ENCODE data around the gene MRPL21. TPM values are rescaled to one million over a fixed set of nuclear protein-coding genes. Genes with fewer than 3 reads are reported as not detected.

The MRPL21 gene
- polyA plus RNA-seq, 1 experiment, result 46.8 TPM

- Histone ChIP-seq H3K27me3 (ENCODE audit: control insufficient read depth, insufficient read depth, low read length) (peaks cover 12% of the 10 kb centered on the region), H3K4me3 (ENCODE audit: low read depth, low read length) (no peak overlapping the region), H3K27ac (ENCODE audit: low read depth, low read length) (no peak overlapping the region), H3K9me3 (ENCODE audit: control insufficient read depth, insufficient read depth, low read length) (no peaks in the 10 kb centered on the region)
- ChIA-PET CTCF (no interaction called here), POLR2A (no interaction called here)
- TF ChIP-seq CTCF (IDR thresholded peaks at IDR 0.05; ENCODE audit: low read depth, low read length), result no peak
- no peak for DNase-seq (ENCODE audit: low read depth, low spot score)
Measured at GRCh38 chr11:68844376-68844775, 59.3 kb downstream of the MRPL21 start.

DNA sequence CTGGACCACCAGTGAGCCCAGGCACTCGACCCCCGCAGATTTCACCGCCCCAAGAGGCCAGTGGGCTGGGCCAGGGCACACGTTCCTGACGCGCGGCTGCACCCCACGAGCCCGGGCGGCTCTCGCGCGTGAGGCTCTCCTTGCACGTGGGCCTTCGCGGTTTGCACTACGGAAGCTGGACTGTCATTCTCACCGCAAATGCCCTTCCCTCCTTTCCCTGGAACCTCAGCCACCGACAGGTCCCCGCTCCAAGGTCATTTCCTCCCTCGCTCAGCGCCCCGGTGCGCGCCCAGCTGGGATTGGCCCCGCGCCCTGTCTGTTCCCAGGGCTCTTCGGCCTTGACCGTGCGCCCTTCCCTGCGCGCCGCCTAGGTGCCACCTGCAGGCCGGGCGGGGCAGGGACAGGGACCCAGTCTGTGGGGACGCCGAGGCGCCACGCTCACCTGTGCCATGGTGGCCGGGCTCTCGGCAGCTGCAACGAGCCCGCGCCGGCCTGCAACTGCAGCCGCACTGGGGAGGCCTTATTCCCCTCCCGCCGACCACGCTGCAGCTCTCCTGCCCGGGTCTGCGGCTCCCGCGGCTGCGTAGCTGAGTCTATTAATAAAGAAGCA is 59.8 kb downstream of the MRPL21 start:
- Histone ChIP-seq H3K9me3 (ENCODE audit: control insufficient read depth, insufficient read depth, low read length) (no peaks in the 10 kb centered on the region), H3K27ac (ENCODE audit: low read depth, low read length) (no peak overlapping the region), H3K27me3 (ENCODE audit: control insufficient read depth, insufficient read depth, low read length) (peaks cover 12% of the 10 kb centered on the region), H3K4me3 (ENCODE audit: low read depth, low read length) (peak overlapping the region; percentile 50)
- DNase-seq (ENCODE audit: low read depth, low spot score), result no peak
- ChIA-PET POLR2A (interaction anchor here (0.7 to 1.1 kb wide), 2 partner anchors 10 to 208 kb away, joined by 5 to 7 read pairs; no protein-coding TSS in a partner anchor), CTCF (interaction anchor here (0.6 kb wide), 1 partner anchor 1667 kb away, joined by 12 read pairs; no protein-coding TSS in a partner anchor)
- TF ChIP-seq CTCF (IDR thresholded peaks at IDR 0.05; ENCODE audit: low read depth, low read length), result 0 out of 2 replicates have a peak, but pooled peaks have one; percentile 16

DNA sequence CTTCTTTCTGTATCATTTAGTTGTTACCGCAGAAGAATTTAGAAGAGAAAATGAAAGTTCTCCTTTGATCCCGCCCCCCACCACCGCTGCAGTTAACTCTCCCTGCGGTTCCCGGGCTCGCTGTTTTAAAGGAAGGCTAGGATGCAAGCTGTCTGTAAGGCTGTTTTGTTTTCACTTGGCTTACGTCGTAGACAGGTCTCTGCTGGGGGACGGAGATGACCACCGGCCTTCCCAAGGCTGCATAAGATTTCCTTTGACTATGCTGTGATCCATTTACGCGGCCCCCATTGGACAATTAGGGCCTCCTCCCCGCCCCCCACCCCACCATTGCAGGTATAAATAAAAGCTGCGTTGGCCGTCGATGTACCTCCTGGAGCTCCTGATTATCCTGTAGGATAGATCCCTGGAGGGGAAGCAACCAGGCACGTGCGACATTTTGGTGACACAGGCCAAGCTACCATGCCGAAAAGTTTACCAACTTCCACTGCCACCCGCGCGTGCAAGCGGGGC is 60.5 kb downstream of the MRPL21 start:
- no peak for DNase-seq (ENCODE audit: low read depth, low spot score)
- TF ChIP-seq CTCF (IDR thresholded peaks at IDR 0.05; ENCODE audit: low read depth, low read length), result no peak
- H3K27ac ChIP-seq (ENCODE audit: low read depth, low read length), result no peak overlapping the region
- ChIA-PET POLR2A (interaction anchor here (0.7 to 1.1 kb wide), 2 partner anchors 10 to 207 kb away, joined by 5 to 7 read pairs; no protein-coding TSS in a partner anchor), CTCF (interaction anchor here (0.6 kb wide), 1 partner anchor 1666 kb away, joined by 12 read pairs; no protein-coding TSS in a partner anchor)
- H3K4me3 ChIP-seq (ENCODE audit: low read depth, low read length), result peak overlapping the region; percentile 50
- peaks cover 12% of the 10 kb centered on the region for H3K27me3 ChIP-seq (ENCODE audit: control insufficient read depth, insufficient read depth, low read length)
- H3K9me3 ChIP-seq (ENCODE audit: control insufficient read depth, insufficient read depth, low read length), result no peaks in the 10 kb centered on the region

GRCh38 chr11:68842427-68843051 is 61.1 kb downstream of the MRPL21 start:
- H3K4me3 ChIP-seq (ENCODE audit: low read depth, low read length), result peak overlapping the region; percentile 50
- H3K27ac ChIP-seq (ENCODE audit: low read depth, low read length), result no peak overlapping the region
- no peaks in the 10 kb centered on the region for H3K9me3 ChIP-seq (ENCODE audit: control insufficient read depth, insufficient read depth, low read length)
- CTCF ChIA-PET, result no interaction called here
- peaks cover 7% of the 10 kb centered on the region for H3K27me3 ChIP-seq (ENCODE audit: control insufficient read depth, insufficient read depth, low read length)
- POLR2A ChIA-PET, result interaction anchor here (1.1 kb wide), 1 partner anchor 11 kb away, joined by 5 read pairs; no protein-coding TSS in a partner anchor
- TF ChIP-seq CTCF (IDR thresholded peaks at IDR 0.05; ENCODE audit: low read depth, low read length), result no peak
- DNase-seq (ENCODE audit: low read depth, low spot score), result no peak

Measured in AG04450 (cell line).